GM12878 (cell line): ENCODE measurements around the gene SORCS2. TPM values are rescaled to one million over a fixed set of nuclear protein-coding genes. Genes with fewer than 3 reads are reported as not detected.

Experiments used
- ATAC-seq: fragments of 200-7000 bp; cut with Tn5 transposase; 3 replicates; pipeline ENCODE4 v1.9.1; 2020; ENCODE audit warnings: mild to moderate bottlenecking, moderate library complexity
- BruUV-seq: library from RNA; stranded (reverse); fragments of 400-500 nt; replicated peaks from 2 replicates; lab custom pipeline; 2021; lab: Mats Ljungman, UMichigan
- CTCF ChIA-PET: fragments of 300-600 bp; sonication (Branson Sonifier 250); formaldehyde crosslinking; extraction: SDS; loops from one replicate; lab custom pipeline; 2021; ENCODE audit warnings: inconsistent platforms; lab: Yijun Ruan, JAX
- POLR2A ChIA-PET: fragments of 350-600 bp; formaldehyde crosslinking; extraction: SDS; loops from one replicate; lab custom pipeline; 2021; ENCODE audit warnings: inconsistent platforms; lab: Charles Lee
- RAD21 ChIA-PET: fragments of 300-600 bp; sonication (Branson Sonifier 250); formaldehyde crosslinking; loops from one replicate; lab custom pipeline; 2023; ENCODE audit warnings: antibody characterized with exemption; ENCODE audit not compliant: unreplicated experiment; lab: Charles Lee
- SMC1A ChIA-PET: fragments of 300-600 bp; sonication (Branson Sonifier 250); formaldehyde crosslinking; loops from one replicate; lab custom pipeline; 2023; ENCODE audit not compliant: unreplicated experiment, uncharacterized antibody; lab: Charles Lee
- DNase-seq: peaks from one replicate; pipeline ENCODE4 v3.0.0-alpha.2; 2011; ENCODE audit warnings: low read depth, low spot score
- FAIRE-seq: peaks from 3 replicates; lab custom pipeline; 2011; peaks lifted over from hg19 to GRCh38; lab: Jason Lieb, UNC
- H2AFZ ChIP-seq: 2 replicates; pipeline ENCODE4 v1.6.0; 2011; ENCODE audit warnings: low read depth, low read length, control low read depth; ENCODE audit not compliant: control insufficient read depth
- H3K27ac ChIP-seq: 2 replicates; pipeline ENCODE4 v1.5.1; 2011; ENCODE audit warnings: control low read depth; ENCODE audit not compliant: control insufficient read depth, insufficient read depth
- H3K27me3 ChIP-seq, 2 experiments: replicated peaks in 1 of 2; 2 replicates each; pipeline versions ENCODE4 v1.6.0 to v1.6.1; 2011; ENCODE audit warnings: low read length in 1 of 2; ENCODE audit not compliant: control insufficient read depth in 2 of 2, insufficient read depth in 2 of 2
- H3K36me3 ChIP-seq, 2 experiments: 2 replicates each; pipeline ENCODE4 v1.5.1; 2011; ENCODE audit warnings: low read length in 1 of 2; ENCODE audit not compliant: control insufficient read depth in 2 of 2, insufficient read depth in 2 of 2
- H3K4me1 ChIP-seq: 2 replicates; pipeline ENCODE4 v1.6.1; 2011; ENCODE audit warnings: mild to moderate bottlenecking, low read length, moderate library complexity, mixed read lengths; ENCODE audit not compliant: control insufficient read depth, insufficient read depth
- H3K4me2 ChIP-seq: 2 replicates; pipeline ENCODE4 v1.6.0; 2011; ENCODE audit warnings: control low read depth; ENCODE audit not compliant: control insufficient read depth, insufficient read depth
- H3K4me3 ChIP-seq: fragments of 200-600 bp; sonication (generic); 2 replicates; pipeline ENCODE4 v1.5.1; 2016
- H3K79me2 ChIP-seq: 2 replicates; pipeline ENCODE4 v1.6.0; 2011; ENCODE audit warnings: low read length; ENCODE audit not compliant: control insufficient read depth, insufficient read depth
- H3K9ac ChIP-seq: 2 replicates; pipeline ENCODE4 v1.8.0; 2011; ENCODE audit warnings: low read length, control low read depth, mixed read lengths; ENCODE audit not compliant: control insufficient read depth, insufficient read depth
- H3K9me3 ChIP-seq: replicated peaks from 3 replicates; pipeline ENCODE4 v1.5.1; 2011; ENCODE audit warnings: mild to moderate bottlenecking, low read length; ENCODE audit not compliant: control insufficient read depth, insufficient read depth
- H4K20me1 ChIP-seq: 2 replicates; pipeline ENCODE4 v1.6.0; 2011; ENCODE audit not compliant: control insufficient read depth, insufficient read depth
- BHLHE40 ChIP-seq, 2 experiments: fragments of 450-650 bp in 1 of 2; IDR thresholded peaks; 2 replicates each; pipeline ENCODE4 v1.6.1; 2011 to 2017; ENCODE audit warnings: low read depth in 2 of 2, borderline replicate concordance in 1 of 2, improper control_type of control experiment in 1 of 2, low read length in 1 of 2, mild to moderate bottlenecking in 1 of 2
- BRCA1 ChIP-seq: IDR thresholded peaks from 2 replicates; pipeline ENCODE4 v1.6.1; 2011; ENCODE audit warnings: low read depth, low read length, improper control_type of control experiment
- CBFB ChIP-seq: IDR thresholded peaks from 2 replicates; pipeline ENCODE4 v1.6.1; 2016; ENCODE audit warnings: antibody characterized with exemption, low read depth
- CEBPZ ChIP-seq: fragments of 150-350 bp; IDR thresholded peaks from 2 replicates; pipeline ENCODE4 v1.6.1; 2016; ENCODE audit warnings: low read depth, low read length
- EGR1 ChIP-seq, 2 experiments: IDR thresholded peaks; 1 replicate in 1 of 2; 2 replicates in 1 of 2; pipeline ENCODE4 v1.6.1; 2011 to 2012; ENCODE audit warnings: low read depth in 2 of 2, low read length in 2 of 2, borderline replicate concordance in 1 of 2, mild to moderate bottlenecking in 1 of 2, moderate library complexity in 1 of 2
- IRF4 ChIP-seq: IDR thresholded peaks from 2 replicates; pipeline ENCODE4 v1.6.1; 2011; ENCODE audit warnings: low read depth, low read length
- MXI1 ChIP-seq: fragments of 150-350 bp; IDR thresholded peaks from 2 replicates; pipeline ENCODE4 v1.6.1; 2011; ENCODE audit warnings: low read depth, mild to moderate bottlenecking, inconsistent platforms, low read length, improper control_type of control experiment
- MYC ChIP-seq: IDR thresholded peaks from 2 replicates; pipeline ENCODE4 v1.6.1; 2011; ENCODE audit warnings: mild to moderate bottlenecking, low read length, moderate library complexity, inconsistent platforms; ENCODE audit not compliant: insufficient read depth, insufficient replicate concordance, insufficient read length, severe bottlenecking
- NR2C2 ChIP-seq: IDR thresholded peaks from 2 replicates; pipeline ENCODE4 v1.6.1; 2011; ENCODE audit warnings: borderline replicate concordance, low read depth; ENCODE audit not compliant: control insufficient read depth, insufficient read length
- PAX8 ChIP-seq: fragments of 450-650 bp; IDR thresholded peaks from 2 replicates; pipeline ENCODE4 v1.6.1; 2017; ENCODE audit warnings: mild to moderate bottlenecking, moderate library complexity
- POLR2AphosphoS5 ChIP-seq: IDR thresholded peaks from 2 replicates; pipeline ENCODE4 v1.6.1; 2011; ENCODE audit warnings: mild to moderate bottlenecking, low read length, inconsistent platforms
- RB1 ChIP-seq: fragments of 450-650 bp; formaldehyde crosslinking; IDR thresholded peaks from 2 replicates; pipeline ENCODE4 v1.6.1; 2017; ENCODE audit warnings: mild to moderate bottlenecking, borderline replicate concordance
- RUNX3 ChIP-seq: IDR thresholded peaks from 2 replicates; pipeline ENCODE4 v1.6.1; 2012; ENCODE audit warnings: low read length, inconsistent platforms
- YBX1 ChIP-seq: fragments of 450-650 bp; IDR thresholded peaks from 2 replicates; pipeline ENCODE4 v1.6.1; 2016; ENCODE audit warnings: antibody characterized with exemption
- YY1 ChIP-seq: IDR thresholded peaks from 2 replicates; pipeline ENCODE4 v1.6.1; 2011; ENCODE audit warnings: low read depth, mild to moderate bottlenecking, low read length
- ZBED1 ChIP-seq: IDR thresholded peaks from 2 replicates; pipeline ENCODE4 v1.6.1; 2016; ENCODE audit warnings: borderline replicate concordance
- ZSCAN29 ChIP-seq: fragments of 450-650 bp; IDR thresholded peaks from 2 replicates; pipeline ENCODE4 v1.6.1; 2017; ENCODE audit warnings: mild to moderate bottlenecking, moderate library complexity
- WGBS: methylation state at CpG from one replicate; pipeline ENCODE4 v1.1.6; 2016; ENCODE audit warnings: low lambda C conversion rate; ENCODE audit not compliant: insufficient replicate concordance, insufficient coverage; ENCODE audit errors: missing lambda C conversion rate; 5-methylcytosine and 5-hydroxymethylcytosine counted together
- in situ Hi-C: fragments of 300-500 bp; cut with MboI; formaldehyde crosslinking; loops from 9 replicates; pipeline ENCODE4 v1.14.3; 2018; ENCODE audit warnings: mixed read lengths
- intact Hi-C: fragments of 100-400 bp; cut with micrococcal nuclease; formaldehyde crosslinking; loops from one replicate; pipeline ENCODE4 v1.14.2; 2022; ENCODE audit not compliant: unreplicated experiment
- polyA plus RNA-seq, 11 experiments: library from polyadenylated mRNA; depleted of rRNA in 4 of 11; unstranded in 6 of 11; stranded (reverse) in 5 of 11; fragments of >200 nt; fragmentation: Nextera tagmentation in 4 of 11; fragmentation: Illumina TruSeq in 1 of 11; extraction: Ambion mirVana in 4 of 11; extraction: Trizol in 1 of 11; gene quantifications; 1 replicate in 1 of 11; 2 replicates in 10 of 11; pipeline versions ENCODE4 v1.2.1 to v1.2.3, GENCODE V29; 2011 to 2016; ENCODE audit warnings: inconsistent platforms in 2 of 11, missing spikeins in 2 of 11, low read depth in 1 of 11
- total RNA-seq, 4 experiments: library from RNA; depleted of rRNA in 3 of 4; stranded (reverse); fragments of >200 nt in 3 of 4; fragmentation: Illumina TruSeq in 1 of 4; extraction: Trizol in 1 of 4; gene quantifications; 2 replicates each; pipeline versions ENCODE4 v1.2.1 to v1.2.3, GENCODE V29; 2013 to 2021
- TF ChIP-seq, protein P1 (sequence below): fragments of 150-350 bp; IDR thresholded peaks from 2 replicates; pipeline ENCODE4 v1.6.1; 2014; ENCODE audit warnings: mild to moderate bottlenecking, low read depth, low read length
- TF ChIP-seq, protein P2 (sequence below): IDR thresholded peaks from 2 replicates; pipeline ENCODE4 v1.6.1; 2012; ENCODE audit warnings: low read depth, low read length, improper control_type of control experiment

Gene SORCS2
- total and polyA plus RNA-seq, 10 of the 15 experiments (the other 5 are each of a cell fraction or from before 2014, with no cell fraction given) = 0.01 to 0.15 (median 0.05) TPM; not detected in 5

- Histone ChIP-seq H2AFZ (no peak overlapping the region), H3K79me2 (no peaks in the 10 kb centered on the region), H3K4me1 (no peaks in the 10 kb centered on the region), H3K9ac (no peak overlapping the region), H3K4me3 (no peak overlapping the region), H3K4me2 (no peak overlapping the region), H3K27me3 (peaks cover 0 to 3% of the 10 kb centered on the region in 2 experiments; a peak in 3 of 4 replicates), H3K9me3 (no peaks in the 10 kb centered on the region), H4K20me1 (no peaks in the 10 kb centered on the region), H3K27ac (no peak overlapping the region), H3K36me3 (no peaks in the 10 kb centered on the region)
- ATAC-seq (no peak), FAIRE-seq (no peak), DNase-seq (no peak)
- ChIA-PET RAD21 (no interaction called here), POLR2A (no interaction called here), SMC1A (no interaction called here), CTCF (no interaction called here)
- 37% methylated on average over 14 of the region's 16 CpGs for WGBS
- intact Hi-C loops = no loop called here
- no TSS peak for BruUV-seq
- in situ Hi-C loops = no loop called here
- no peak for TF ChIP-seq YY1
- TF ChIP-seq, protein P1, sequence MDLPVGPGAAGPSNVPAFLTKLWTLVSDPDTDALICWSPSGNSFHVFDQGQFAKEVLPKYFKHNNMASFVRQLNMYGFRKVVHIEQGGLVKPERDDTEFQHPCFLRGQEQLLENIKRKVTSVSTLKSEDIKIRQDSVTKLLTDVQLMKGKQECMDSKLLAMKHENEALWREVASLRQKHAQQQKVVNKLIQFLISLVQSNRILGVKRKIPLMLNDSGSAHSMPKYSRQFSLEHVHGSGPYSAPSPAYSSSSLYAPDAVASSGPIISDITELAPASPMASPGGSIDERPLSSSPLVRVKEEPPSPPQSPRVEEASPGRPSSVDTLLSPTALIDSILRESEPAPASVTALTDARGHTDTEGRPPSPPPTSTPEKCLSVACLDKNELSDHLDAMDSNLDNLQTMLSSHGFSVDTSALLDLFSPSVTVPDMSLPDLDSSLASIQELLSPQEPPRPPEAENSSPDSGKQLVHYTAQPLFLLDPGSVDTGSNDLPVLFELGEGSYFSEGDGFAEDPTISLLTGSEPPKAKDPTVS = no peak
- TF ChIP-seq, protein P2, sequence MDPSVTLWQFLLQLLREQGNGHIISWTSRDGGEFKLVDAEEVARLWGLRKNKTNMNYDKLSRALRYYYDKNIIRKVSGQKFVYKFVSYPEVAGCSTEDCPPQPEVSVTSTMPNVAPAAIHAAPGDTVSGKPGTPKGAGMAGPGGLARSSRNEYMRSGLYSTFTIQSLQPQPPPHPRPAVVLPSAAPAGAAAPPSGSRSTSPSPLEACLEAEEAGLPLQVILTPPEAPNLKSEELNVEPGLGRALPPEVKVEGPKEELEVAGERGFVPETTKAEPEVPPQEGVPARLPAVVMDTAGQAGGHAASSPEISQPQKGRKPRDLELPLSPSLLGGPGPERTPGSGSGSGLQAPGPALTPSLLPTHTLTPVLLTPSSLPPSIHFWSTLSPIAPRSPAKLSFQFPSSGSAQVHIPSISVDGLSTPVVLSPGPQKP = no peak
- no peak for TF ChIP-seq BHLHE40 (IDR thresholded peaks at IDR 0.05; ENCODE audit: borderline replicate concordance in 1 of 2, low read depth in 2 of 2, low read length in 1 of 2)
- TF ChIP-seq RB1 = no peak
- TF ChIP-seq ZSCAN29 = no peak
- no peak for TF ChIP-seq IRF4
- no peak for TF ChIP-seq MYC
- no peak for TF ChIP-seq PAX8
- no peak for TF ChIP-seq ZBED1
- TF ChIP-seq EGR1 (IDR thresholded peaks at IDR 0.05; ENCODE audit: borderline replicate concordance in 1 of 2, low read depth in 2 of 2, low read length in 2 of 2) = no peak
- no peak for TF ChIP-seq CEBPZ
- TF ChIP-seq NR2C2 = no peak
- TF ChIP-seq RUNX3 = no peak
- TF ChIP-seq POLR2AphosphoS5 = no peak
- TF ChIP-seq MXI1 = no peak
- no peak for TF ChIP-seq CBFB
- no peak for TF ChIP-seq BRCA1
- no peak for TF ChIP-seq YBX1
Measured at GRCh38 chr4:7499661-7500060, 307.3 kb downstream of the SORCS2 start.
